ENCODE data around the gene BLM. TPM values are rescaled to one million over a fixed set of nuclear protein-coding genes. Genes with fewer than 3 reads are reported as not detected.

Gene BLM
- total RNA-seq, 2 donors from 2014 or later = 19.3 to 26.7 TPM

GRCh38 chr15:90813796-90814190 lies 96.6 kb downstream of the BLM start:
- Histone ChIP-seq H3K4me3 (no peak overlapping the region), H3K4me1 (peaks cover 0 to 8% of the 10 kb centered on the region in 2 donors), H3K27ac (no peak overlapping the region), H3K36me3 (no peaks in the 10 kb centered on the region), H3K27me3 (no peaks in the 10 kb centered on the region), H3K9me3 (no peaks in the 10 kb centered on the region)
- no peak for TF ChIP-seq CTCF (IDR thresholded peaks at IDR 0.05)
- DNase-seq (ENCODE audit: low spot score) = no peak

GRCh38 chr15:90814191-90814821 lies 97.2 kb downstream of the BLM start:
- H3K36me3 ChIP-seq = no peaks in the 10 kb centered on the region
- no peak overlapping the region for H3K27ac ChIP-seq
- TF ChIP-seq CTCF (IDR thresholded peaks at IDR 0.05) = no peak
- peaks cover 0 to 9% of the 10 kb centered on the region in 2 donors for H3K4me1 ChIP-seq
- H3K27me3 ChIP-seq = no peaks in the 10 kb centered on the region
- no peak for DNase-seq (ENCODE audit: low spot score)
- no peak overlapping the region for H3K4me3 ChIP-seq
- H3K9me3 ChIP-seq = no peaks in the 10 kb centered on the region

GRCh38 chr15:90816401-90817116 lies 99.4 kb downstream of the BLM start:
- H3K9me3 ChIP-seq = no peaks in the 10 kb centered on the region
- H3K36me3 ChIP-seq = no peaks in the 10 kb centered on the region
- peaks cover 0 to 15% of the 10 kb centered on the region in 2 donors for H3K4me1 ChIP-seq
- H3K4me3 ChIP-seq = no peak overlapping the region
- H3K27me3 ChIP-seq = no peaks in the 10 kb centered on the region
- DNase-seq (ENCODE audit: low spot score) = no peak
- no peak overlapping the region for H3K27ac ChIP-seq
- no peak for TF ChIP-seq CTCF (IDR thresholded peaks at IDR 0.05)

- DNase-seq (ENCODE audit: low spot score) = no peak
- peaks cover 0 to 15% of the 10 kb centered on the region in 2 donors for H3K4me1 ChIP-seq
- no peaks in the 10 kb centered on the region for H3K36me3 ChIP-seq
- no peak overlapping the region for H3K4me3 ChIP-seq
- TF ChIP-seq CTCF (IDR thresholded peaks at IDR 0.05) = no peak
- no peaks in the 10 kb centered on the region for H3K9me3 ChIP-seq
- H3K27ac ChIP-seq = no peak overlapping the region
- no peaks in the 10 kb centered on the region for H3K27me3 ChIP-seq
Observed at GRCh38 chr15:90817117-90818057, 100.2 kb downstream of the BLM start.

GRCh38 chr15:90818251-90819210 lies 101.4 kb downstream of the BLM start:
- no peaks in the 10 kb centered on the region for H3K9me3 ChIP-seq
- H3K27ac ChIP-seq = no peak overlapping the region
- no peaks in the 10 kb centered on the region for H3K36me3 ChIP-seq
- no peak overlapping the region for H3K4me3 ChIP-seq
- no peak for TF ChIP-seq CTCF (IDR thresholded peaks at IDR 0.05)
- H3K4me1 ChIP-seq = peaks cover 0 to 15% of the 10 kb centered on the region in 2 donors
- DNase-seq (ENCODE audit: low spot score) = no peak
- no peaks in the 10 kb centered on the region for H3K27me3 ChIP-seq

Measured in right atrium auricular region (tissue), 2 donors.